GM12892 (cell line): ENCODE measurements around the gene MGAM2.

Source experiments
- DNase-seq: peaks from one replicate; pipeline ENCODE4 v3.0.0; 2011; ENCODE audit not compliant: insufficient read length
- FAIRE-seq: peaks from 2 replicates; lab custom pipeline; 2011; peaks lifted over from hg19 to GRCh38; lab: Jason Lieb, UNC
- POLR2A ChIP-seq: IDR thresholded peaks from 2 replicates; pipeline ENCODE4 v1.6.1; 2011; ENCODE audit warnings: low read depth, low read length, control low read depth
- POLR2AphosphoS5 ChIP-seq: IDR thresholded peaks from 2 replicates; pipeline ENCODE4 v1.6.1; 2011; ENCODE audit warnings: low read depth, low read length, control low read depth
- TAF1 ChIP-seq: IDR thresholded peaks from 2 replicates; pipeline ENCODE4 v1.6.1; 2011; ENCODE audit warnings: low read depth, mild to moderate bottlenecking, control low read depth, low read length, borderline replicate concordance

The MGAM2 gene

GRCh38 chr7:142130267-142130666, 18.7 kb downstream of the MGAM2 start:
- FAIRE-seq = no peak
- no peak for DNase-seq
- TF ChIP-seq POLR2A (no peak), TAF1 (no peak), POLR2AphosphoS5 (no peak)

- TF ChIP-seq POLR2AphosphoS5 (no peak), TAF1 (no peak), POLR2A (no peak)
- FAIRE-seq (no peak), DNase-seq (no peak)
Observed at GRCh38 chr7:142131439-142132185, 20.1 kb downstream of the MGAM2 start.

GRCh38 chr7:142133731-142134148, 22.2 kb downstream of the MGAM2 start:
- FAIRE-seq = no peak
- no peak for TF ChIP-seq TAF1
- no peak for TF ChIP-seq POLR2AphosphoS5
- no peak for TF ChIP-seq POLR2A
- no peak for DNase-seq

- FAIRE-seq (no peak), DNase-seq (no peak)
- TF ChIP-seq POLR2AphosphoS5 (no peak), TAF1 (no peak), POLR2A (no peak)
Observed at GRCh38 chr7:142134909-142135308, 23.4 kb downstream of the MGAM2 start.

GRCh38 chr7:142138996-142139395, 27.5 kb downstream of the MGAM2 start:
- DNase-seq (no peak), FAIRE-seq (no peak)
- TF ChIP-seq POLR2A = no peak
- TF ChIP-seq TAF1 = no peak
- TF ChIP-seq POLR2AphosphoS5 = no peak

GRCh38 chr7:142139597-142140400, 28.3 kb downstream of the MGAM2 start:
- DNase-seq = no peak
- no peak for FAIRE-seq
- TF ChIP-seq TAF1 (no peak), POLR2A (no peak), POLR2AphosphoS5 (no peak)

- TF ChIP-seq POLR2A (no peak), POLR2AphosphoS5 (no peak), TAF1 (no peak)
- no peak for FAIRE-seq
- DNase-seq = no peak
Observed at GRCh38 chr7:142140401-142140959, 29.0 kb downstream of the MGAM2 start.

- DNase-seq (no peak), FAIRE-seq (no peak)
- TF ChIP-seq POLR2AphosphoS5 = no peak
Observed at GRCh38 chr7:142142702-142143101, 31.2 kb downstream of the MGAM2 start.

- no peak for DNase-seq
- no peak for FAIRE-seq
- TF ChIP-seq POLR2AphosphoS5 = no peak
- no peak for TF ChIP-seq TAF1
Observed at GRCh38 chr7:142146124-142146523, 34.6 kb downstream of the MGAM2 start.

GRCh38 chr7:142150356-142150755, 38.8 kb downstream of the MGAM2 start:
- no peak for DNase-seq
- FAIRE-seq = no peak
- TF ChIP-seq POLR2A (no peak), POLR2AphosphoS5 (no peak), TAF1 (no peak)

- DNase-seq = no peak
- FAIRE-seq = no peak
- TF ChIP-seq POLR2A = no peak
- no peak for TF ChIP-seq TAF1
- TF ChIP-seq POLR2AphosphoS5 = no peak
Observed at GRCh38 chr7:142150869-142151268, 39.4 kb downstream of the MGAM2 start.

- TF ChIP-seq TAF1 (no peak), POLR2A (no peak), POLR2AphosphoS5 (no peak)
- FAIRE-seq = no peak
- DNase-seq = no peak
Observed at GRCh38 chr7:142152076-142152475, 40.6 kb downstream of the MGAM2 start.
